HepG2 (cell line): ENCODE results near the gene CCDC74A. TPM values are rescaled to one million over a fixed set of nuclear protein-coding genes. Genes with fewer than 3 reads are reported as not detected.

Experiments used
- FOSL2 ChIP-seq: sonication (generic); formaldehyde crosslinking; IDR thresholded peaks from 2 replicates; pipeline ENCODE4 v1.4.0; 2020; ENCODE audit warnings: missing genetic modification reagents
- JARID2 ChIP-seq: sonication (generic); formaldehyde crosslinking; IDR thresholded peaks from 2 replicates; pipeline ENCODE4 v1.8.1; 2023; ENCODE audit warnings: missing genetic modification reagents, inconsistent platforms; ENCODE audit not compliant: insufficient replicate concordance
- NCOA1 ChIP-seq: sonication (generic); formaldehyde crosslinking; IDR thresholded peaks from 2 replicates; pipeline ENCODE4 v1.9.0; 2021; ENCODE audit warnings: missing genetic modification reagents
- POLR2A ChIP-seq, 2 experiments: IDR thresholded peaks; 2 replicates each; pipeline ENCODE4 v1.6.1; 2011; ENCODE audit warnings: low read depth in 2 of 2, low read length in 2 of 2, mild to moderate bottlenecking in 1 of 2, moderate library complexity in 1 of 2; ENCODE audit not compliant: insufficient read depth in 1 of 2
- TAF15 ChIP-seq: fragments of 200-400 bp; formaldehyde crosslinking; IDR thresholded peaks from one replicate; pipeline ENCODE4 v1.6.1; 2018; ENCODE audit warnings: mild to moderate bottlenecking, low read depth, low read length; ENCODE audit not compliant: poor library complexity, severe bottlenecking
- ZNF10 ChIP-seq: sonication (generic); formaldehyde crosslinking; IDR thresholded peaks from 2 replicates; pipeline ENCODE4 v1.4.0; 2020; ENCODE audit warnings: mild to moderate bottlenecking, low read depth, missing genetic modification reagents, borderline replicate concordance
- ZNF329 ChIP-seq: sonication (generic); formaldehyde crosslinking; IDR thresholded peaks from 2 replicates; pipeline ENCODE4 v1.9.0; 2021; ENCODE audit warnings: low read depth, mild to moderate bottlenecking, missing genetic modification reagents
- ZSCAN12 ChIP-seq: sonication (generic); formaldehyde crosslinking; IDR thresholded peaks from 2 replicates; pipeline ENCODE4 v1.9.0; 2021; ENCODE audit warnings: mild to moderate bottlenecking, missing genetic modification reagents
- polyA plus RNA-seq, 8 experiments: library from polyadenylated mRNA; depleted of rRNA in 3 of 8; stranded (reverse) in 7 of 8; unstranded in 1 of 8; fragments of >200 nt; fragmentation: Illumina TruSeq in 4 of 8; extraction: Trizol in 4 of 8; gene quantifications; 2 replicates each; pipeline versions ENCODE4 v1.2.1 to v1.2.3, GENCODE V29; 2011 to 2016; ENCODE audit warnings: low read depth in 4 of 8, missing spikeins in 1 of 8, mixed read lengths in 1 of 8; ENCODE audit not compliant: insufficient read depth in 1 of 8
- total RNA-seq, 5 experiments: library from RNA; depleted of rRNA; stranded (reverse); fragments of >200 nt; fragmentation: Illumina TruSeq; extraction: Trizol; gene quantifications; 2 replicates each; pipeline ENCODE4 v1.2.3, GENCODE V29; 2016; ENCODE audit warnings: low read depth in 1 of 5
- TF ChIP-seq, protein P1 (sequence below): IDR thresholded peaks from 2 replicates; pipeline ENCODE4 v1.6.1; 2016; ENCODE audit warnings: mild to moderate bottlenecking
- TF ChIP-seq, protein P2 (sequence below), 2 experiments: sonication (generic) in 1 of 2; formaldehyde crosslinking in 1 of 2; IDR thresholded peaks; 2 replicates each; pipeline versions ENCODE4 v1.4.0 to v1.6.1; 2016 to 2020; ENCODE audit warnings: borderline replicate concordance in 1 of 2, low read depth in 1 of 2, mild to moderate bottlenecking in 1 of 2, missing genetic modification reagents in 1 of 2
- TF ChIP-seq, protein P3 (sequence below): sonication (generic); formaldehyde crosslinking; IDR thresholded peaks from 2 replicates; pipeline ENCODE4 v1.4.0; 2020; ENCODE audit warnings: missing genetic modification reagents, borderline replicate concordance
- TF ChIP-seq, protein P4 (sequence below): fragments of 450-650 bp; IDR thresholded peaks from 2 replicates; pipeline ENCODE4 v1.6.1; 2017
- TF ChIP-seq, protein P5 (sequence below): sonication (generic); formaldehyde crosslinking; conservative IDR thresholded peaks from 2 replicates; pipeline ENCODE4 v1.4.0; 2020; ENCODE audit warnings: missing genetic modification reagents
- TF ChIP-seq, protein P6 (sequence below): sonication (generic); formaldehyde crosslinking; IDR thresholded peaks from 2 replicates; pipeline ENCODE4 v1.4.0; 2020; ENCODE audit warnings: missing genetic modification reagents

Gene CCDC74A
- total and polyA plus RNA-seq, 2 of the 13 experiments (the other 11 are each of a cell fraction or from before 2014, with no cell fraction given) = 0.15 to 0.17 TPM

DNA sequence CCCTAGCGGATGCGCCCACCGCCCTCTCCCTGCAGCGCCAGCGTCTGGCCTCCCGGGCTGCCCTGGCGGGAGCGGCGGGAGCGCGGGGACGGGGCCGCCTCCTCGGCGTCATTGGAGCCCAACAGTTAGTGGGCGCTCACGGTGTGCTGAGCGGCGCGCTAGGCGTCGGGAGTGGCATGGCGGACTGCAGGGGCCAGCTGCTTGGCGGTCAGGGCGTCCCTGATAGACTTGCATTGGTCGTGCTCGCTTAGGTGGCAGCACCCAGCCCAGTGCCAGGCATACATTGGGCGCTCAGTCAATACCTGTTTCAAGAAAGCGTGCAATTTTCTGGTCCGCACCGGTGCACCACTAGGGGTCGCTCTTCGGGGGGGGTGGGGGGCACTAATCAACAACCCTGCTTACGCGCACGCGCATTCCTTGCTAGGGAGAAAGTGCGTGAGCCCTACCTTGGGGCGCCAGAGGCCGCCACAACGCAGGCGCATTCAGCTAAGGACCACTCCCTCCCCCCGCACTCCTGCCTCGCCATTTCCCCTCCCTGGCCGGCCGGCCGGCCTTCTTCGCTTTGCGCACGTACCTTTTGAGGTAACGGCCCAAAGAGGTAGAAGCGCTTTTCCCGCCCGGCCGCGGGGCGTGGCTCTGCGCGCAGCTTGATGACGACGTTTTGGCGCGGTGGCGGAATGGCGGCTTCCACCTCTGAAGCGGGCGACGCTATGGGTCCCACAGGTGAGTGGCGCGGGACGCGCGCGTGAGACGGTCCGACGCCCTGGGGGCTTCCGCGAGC, 35.1 kb upstream of the CCDC74A start (continued):
- TF ChIP-seq, protein P1, sequence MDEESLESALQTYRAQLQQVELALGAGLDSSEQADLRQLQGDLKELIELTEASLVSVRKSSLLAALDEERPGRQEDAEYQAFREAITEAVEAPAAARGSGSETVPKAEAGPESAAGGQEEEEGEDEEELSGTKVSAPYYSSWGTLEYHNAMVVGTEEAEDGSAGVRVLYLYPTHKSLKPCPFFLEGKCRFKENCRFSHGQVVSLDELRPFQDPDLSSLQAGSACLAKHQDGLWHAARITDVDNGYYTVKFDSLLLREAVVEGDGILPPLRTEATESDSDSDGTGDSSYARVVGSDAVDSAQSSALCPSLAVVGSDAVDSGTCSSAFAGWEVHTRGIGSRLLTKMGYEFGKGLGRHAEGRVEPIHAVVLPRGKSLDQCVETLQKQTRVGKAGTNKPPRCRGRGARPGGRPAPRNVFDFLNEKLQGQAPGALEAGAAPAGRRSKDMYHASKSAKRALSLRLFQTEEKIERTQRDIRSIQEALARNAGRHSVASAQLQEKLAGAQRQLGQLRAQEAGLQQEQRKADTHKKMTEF (CRISPR knock-in tag) = peak; percentile 72; the same call in 1 of the 2 replicates
- TF ChIP-seq ZSCAN12 (CRISPR knock-in tag) = 0 out of 2 replicates have a peak, but pooled peaks have one; percentile 45
- TF ChIP-seq, protein P2, sequence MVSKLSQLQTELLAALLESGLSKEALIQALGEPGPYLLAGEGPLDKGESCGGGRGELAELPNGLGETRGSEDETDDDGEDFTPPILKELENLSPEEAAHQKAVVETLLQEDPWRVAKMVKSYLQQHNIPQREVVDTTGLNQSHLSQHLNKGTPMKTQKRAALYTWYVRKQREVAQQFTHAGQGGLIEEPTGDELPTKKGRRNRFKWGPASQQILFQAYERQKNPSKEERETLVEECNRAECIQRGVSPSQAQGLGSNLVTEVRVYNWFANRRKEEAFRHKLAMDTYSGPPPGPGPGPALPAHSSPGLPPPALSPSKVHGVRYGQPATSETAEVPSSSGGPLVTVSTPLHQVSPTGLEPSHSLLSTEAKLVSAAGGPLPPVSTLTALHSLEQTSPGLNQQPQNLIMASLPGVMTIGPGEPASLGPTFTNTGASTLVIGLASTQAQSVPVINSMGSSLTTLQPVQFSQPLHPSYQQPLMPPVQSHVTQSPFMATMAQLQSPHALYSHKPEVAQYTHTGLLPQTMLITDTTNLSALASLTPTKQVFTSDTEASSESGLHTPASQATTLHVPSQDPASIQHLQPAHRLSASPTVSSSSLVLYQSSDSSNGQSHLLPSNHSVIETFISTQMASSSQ (IDR thresholded peaks at IDR 0.05; ENCODE audit: low read depth) = peak; percentile 38; the same call in 1 of the 2 replicates
- TF ChIP-seq, protein P2 (CRISPR knock-in tag; IDR thresholded peaks at IDR 0.05; ENCODE audit: borderline replicate concordance) = no peak
- peak; percentile 30 for TF ChIP-seq TAF15
- no peak for TF ChIP-seq ZNF10
- TF ChIP-seq NCOA1 = no peak
- TF ChIP-seq, protein P3, sequence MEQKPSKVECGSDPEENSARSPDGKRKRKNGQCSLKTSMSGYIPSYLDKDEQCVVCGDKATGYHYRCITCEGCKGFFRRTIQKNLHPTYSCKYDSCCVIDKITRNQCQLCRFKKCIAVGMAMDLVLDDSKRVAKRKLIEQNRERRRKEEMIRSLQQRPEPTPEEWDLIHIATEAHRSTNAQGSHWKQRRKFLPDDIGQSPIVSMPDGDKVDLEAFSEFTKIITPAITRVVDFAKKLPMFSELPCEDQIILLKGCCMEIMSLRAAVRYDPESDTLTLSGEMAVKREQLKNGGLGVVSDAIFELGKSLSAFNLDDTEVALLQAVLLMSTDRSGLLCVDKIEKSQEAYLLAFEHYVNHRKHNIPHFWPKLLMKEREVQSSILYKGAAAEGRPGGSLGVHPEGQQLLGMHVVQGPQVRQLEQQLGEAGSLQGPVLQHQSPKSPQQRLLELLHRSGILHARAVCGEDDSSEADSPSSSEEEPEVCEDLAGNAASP (CRISPR knock-in tag) = peak; percentile 38; the same call in 1 of the 2 replicates
- peak; percentile 30 for TF ChIP-seq FOSL2
- TF ChIP-seq POLR2A (IDR thresholded peaks at IDR 0.05; ENCODE audit: insufficient read depth in 1 of 2, low read depth in 2 of 2, low read length in 2 of 2) = peak in 1 of 2 experiments; percentile 66; a peak in 3 of 4 replicates
- TF ChIP-seq, protein P4, sequence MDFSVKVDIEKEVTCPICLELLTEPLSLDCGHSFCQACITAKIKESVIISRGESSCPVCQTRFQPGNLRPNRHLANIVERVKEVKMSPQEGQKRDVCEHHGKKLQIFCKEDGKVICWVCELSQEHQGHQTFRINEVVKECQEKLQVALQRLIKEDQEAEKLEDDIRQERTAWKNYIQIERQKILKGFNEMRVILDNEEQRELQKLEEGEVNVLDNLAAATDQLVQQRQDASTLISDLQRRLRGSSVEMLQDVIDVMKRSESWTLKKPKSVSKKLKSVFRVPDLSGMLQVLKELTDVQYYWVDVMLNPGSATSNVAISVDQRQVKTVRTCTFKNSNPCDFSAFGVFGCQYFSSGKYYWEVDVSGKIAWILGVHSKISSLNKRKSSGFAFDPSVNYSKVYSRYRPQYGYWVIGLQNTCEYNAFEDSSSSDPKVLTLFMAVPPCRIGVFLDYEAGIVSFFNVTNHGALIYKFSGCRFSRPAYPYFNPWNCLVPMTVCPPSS = no peak
- TF ChIP-seq, protein P5, sequence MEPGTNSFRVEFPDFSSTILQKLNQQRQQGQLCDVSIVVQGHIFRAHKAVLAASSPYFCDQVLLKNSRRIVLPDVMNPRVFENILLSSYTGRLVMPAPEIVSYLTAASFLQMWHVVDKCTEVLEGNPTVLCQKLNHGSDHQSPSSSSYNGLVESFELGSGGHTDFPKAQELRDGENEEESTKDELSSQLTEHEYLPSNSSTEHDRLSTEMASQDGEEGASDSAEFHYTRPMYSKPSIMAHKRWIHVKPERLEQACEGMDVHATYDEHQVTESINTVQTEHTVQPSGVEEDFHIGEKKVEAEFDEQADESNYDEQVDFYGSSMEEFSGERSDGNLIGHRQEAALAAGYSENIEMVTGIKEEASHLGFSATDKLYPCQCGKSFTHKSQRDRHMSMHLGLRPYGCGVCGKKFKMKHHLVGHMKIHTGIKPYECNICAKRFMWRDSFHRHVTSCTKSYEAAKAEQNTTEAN (CRISPR knock-in tag) = no peak
- TF ChIP-seq JARID2 = no peak
- TF ChIP-seq, protein P6, sequence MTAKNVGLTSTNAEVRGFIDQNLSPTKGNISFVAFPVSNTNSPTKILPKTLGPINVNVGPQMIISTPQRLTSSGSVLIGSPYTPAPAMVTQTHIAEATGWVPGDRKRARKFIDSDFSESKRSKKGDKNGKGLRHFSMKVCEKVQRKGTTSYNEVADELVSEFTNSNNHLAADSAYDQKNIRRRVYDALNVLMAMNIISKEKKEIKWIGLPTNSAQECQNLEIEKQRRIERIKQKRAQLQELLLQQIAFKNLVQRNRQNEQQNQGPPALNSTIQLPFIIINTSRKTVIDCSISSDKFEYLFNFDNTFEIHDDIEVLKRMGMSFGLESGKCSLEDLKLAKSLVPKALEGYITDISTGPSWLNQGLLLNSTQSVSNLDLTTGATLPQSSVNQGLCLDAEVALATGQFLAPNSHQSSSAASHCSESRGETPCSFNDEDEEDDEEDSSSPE (CRISPR knock-in tag) = peak; percentile 98
- peak; percentile 32; the same call in 1 of the 2 replicates for TF ChIP-seq ZNF329 (CRISPR knock-in tag)
